ENCODE data around the gene CADPS.

Gene CADPS

GRCh38 chr3:62378311-62378789, 496.9 kb downstream of the CADPS start:
- H3K4me3 Mint-ChIP-seq, result no peak overlapping the region
- H3K36me3 Mint-ChIP-seq (ENCODE audit: low read depth), result no peaks in the 10 kb centered on the region
- H3K4me1 Mint-ChIP-seq (ENCODE audit: low read depth), result no peaks in the 10 kb centered on the region
- H3K27ac Mint-ChIP-seq, result no peak overlapping the region
- no peaks in the 10 kb centered on the region for H3K9me3 Mint-ChIP-seq
- peaks cover 73% of the 10 kb centered on the region for H3K27me3 Mint-ChIP-seq

DNA sequence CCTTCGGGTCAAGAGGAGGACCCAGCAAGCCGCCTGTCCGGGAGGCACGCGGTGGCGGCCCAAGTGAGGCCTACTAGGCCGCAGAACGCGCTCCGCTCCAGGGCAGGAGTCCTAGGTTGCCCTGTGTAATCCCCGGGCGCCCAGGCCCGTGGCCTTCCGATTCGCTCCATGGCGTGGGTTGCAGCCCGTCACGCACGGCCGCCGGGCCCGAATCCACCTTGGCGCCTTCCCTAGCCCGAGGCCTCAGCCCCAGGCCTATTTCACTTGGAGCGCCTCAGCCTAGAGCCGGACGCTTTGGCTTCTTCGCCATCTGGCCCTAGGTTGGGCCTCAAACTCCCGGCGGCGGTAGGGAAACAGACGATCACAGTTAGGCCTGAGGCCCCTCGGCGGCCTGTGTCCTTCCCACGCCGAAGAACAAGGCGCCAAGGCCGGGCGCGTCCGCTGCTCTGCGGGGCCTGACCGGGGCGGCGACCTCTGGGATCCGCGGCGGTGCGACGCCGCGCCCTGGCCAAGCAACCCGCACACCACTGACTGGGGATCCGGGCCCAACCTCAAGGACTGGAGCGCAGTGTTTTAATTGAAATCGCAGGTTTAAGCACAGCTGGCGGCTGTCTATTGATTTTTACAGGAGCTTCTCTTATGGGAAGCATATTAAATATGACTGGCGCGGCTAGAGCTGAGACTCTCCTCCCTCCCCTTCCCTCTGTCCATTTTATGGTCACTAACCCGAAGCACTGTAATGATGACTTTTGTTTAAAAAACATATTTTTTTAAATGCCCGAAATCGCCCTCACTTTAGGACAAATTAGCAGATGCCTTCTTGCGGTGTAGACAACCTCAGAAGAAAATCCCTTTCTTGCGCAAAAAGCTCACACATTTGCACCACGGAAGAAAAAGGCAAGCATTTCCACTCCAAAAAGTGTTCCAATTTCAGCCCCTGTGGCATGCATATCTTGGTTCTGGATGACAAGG, 498.0 kb downstream of the CADPS start:
- no peaks in the 10 kb centered on the region for H3K9me3 Mint-ChIP-seq
- peaks cover 79% of the 10 kb centered on the region for H3K27me3 Mint-ChIP-seq
- no peak overlapping the region for H3K27ac Mint-ChIP-seq
- no peak overlapping the region for H3K4me3 Mint-ChIP-seq
- H3K4me1 Mint-ChIP-seq (ENCODE audit: low read depth), result no peaks in the 10 kb centered on the region
- H3K36me3 Mint-ChIP-seq (ENCODE audit: low read depth), result no peaks in the 10 kb centered on the region

GRCh38 chr3:62376454-62376720, 498.8 kb downstream of the CADPS start:
- Mint-ChIP-seq H3K4me3 (no peak overlapping the region), H3K27ac (no peak overlapping the region), H3K9me3 (no peaks in the 10 kb centered on the region), H3K27me3 (peaks cover 77% of the 10 kb centered on the region), H3K36me3 (ENCODE audit: low read depth) (no peaks in the 10 kb centered on the region), H3K4me1 (ENCODE audit: low read depth) (no peaks in the 10 kb centered on the region)

- Mint-ChIP-seq H3K4me3 (no peak overlapping the region), H3K4me1 (ENCODE audit: low read depth) (no peaks in the 10 kb centered on the region), H3K36me3 (ENCODE audit: low read depth) (no peaks in the 10 kb centered on the region), H3K27me3 (peaks cover 77% of the 10 kb centered on the region), H3K27ac (no peak overlapping the region), H3K9me3 (no peaks in the 10 kb centered on the region)
Measured at GRCh38 chr3:62375655-62376453, 499.4 kb downstream of the CADPS start.

GRCh38 chr3:62374341-62375218, 500.6 kb downstream of the CADPS start:
- no peaks in the 10 kb centered on the region for H3K9me3 Mint-ChIP-seq
- no peak overlapping the region for H3K27ac Mint-ChIP-seq
- no peaks in the 10 kb centered on the region for H3K36me3 Mint-ChIP-seq (ENCODE audit: low read depth)
- H3K4me3 Mint-ChIP-seq, result no peak overlapping the region
- H3K27me3 Mint-ChIP-seq, result peaks cover 77% of the 10 kb centered on the region
- H3K4me1 Mint-ChIP-seq (ENCODE audit: low read depth), result no peaks in the 10 kb centered on the region

- H3K4me1 Mint-ChIP-seq (ENCODE audit: low read depth), result no peaks in the 10 kb centered on the region
- H3K4me3 Mint-ChIP-seq, result no peak overlapping the region
- peaks cover 75% of the 10 kb centered on the region for H3K27me3 Mint-ChIP-seq
- no peaks in the 10 kb centered on the region for H3K36me3 Mint-ChIP-seq (ENCODE audit: low read depth)
- no peak overlapping the region for H3K27ac Mint-ChIP-seq
- no peaks in the 10 kb centered on the region for H3K9me3 Mint-ChIP-seq
Measured at GRCh38 chr3:62373714-62374333, 501.4 kb downstream of the CADPS start.

DNA sequence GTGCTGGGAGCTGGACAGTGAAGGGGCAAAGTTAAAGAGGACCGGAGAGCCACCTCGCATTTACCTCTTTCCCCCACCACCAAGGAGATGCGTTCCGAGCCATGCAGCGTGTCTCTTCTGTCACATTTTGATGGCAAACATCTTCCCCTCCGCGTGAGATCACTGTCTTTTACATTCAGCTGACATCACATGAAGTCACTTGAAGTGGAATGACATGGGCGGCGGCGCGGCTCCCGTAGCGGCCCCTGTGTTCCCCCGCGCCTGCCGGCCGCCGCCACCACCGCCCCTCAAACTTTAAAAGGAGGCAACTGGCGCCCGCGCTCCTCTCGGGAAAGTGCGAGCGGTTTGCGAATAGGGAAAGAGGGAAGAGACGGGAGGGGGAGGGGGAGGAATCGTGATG, 502.0 kb downstream of the CADPS start, which contains the start of gene FEZF2:
Gene FEZF2, minus strand, starts transcription at position 336 of the 400 bp plus-strand sequence. CDS start 682 bp downstream, outside the sequence.
- Mint-ChIP-seq H3K9me3 (no peaks in the 10 kb centered on the region), H3K4me1 (ENCODE audit: low read depth) (no peaks in the 10 kb centered on the region), H3K36me3 (ENCODE audit: low read depth) (no peaks in the 10 kb centered on the region), H3K27ac (no peak within 1 kb of the TSS), H3K27me3 (peaks cover 77% of the 10 kb centered on the region), H3K4me3 (no peak within 1 kb of the TSS)

- Mint-ChIP-seq H3K9me3 (no peaks in the 10 kb centered on the region), H3K4me1 (ENCODE audit: low read depth) (no peaks in the 10 kb centered on the region), H3K27ac (no peak overlapping the region), H3K27me3 (peaks cover 78% of the 10 kb centered on the region), H3K36me3 (ENCODE audit: low read depth) (no peaks in the 10 kb centered on the region), H3K4me3 (no peak overlapping the region)
Measured at GRCh38 chr3:62372621-62373041, 502.6 kb downstream of the CADPS start.

DNA sequence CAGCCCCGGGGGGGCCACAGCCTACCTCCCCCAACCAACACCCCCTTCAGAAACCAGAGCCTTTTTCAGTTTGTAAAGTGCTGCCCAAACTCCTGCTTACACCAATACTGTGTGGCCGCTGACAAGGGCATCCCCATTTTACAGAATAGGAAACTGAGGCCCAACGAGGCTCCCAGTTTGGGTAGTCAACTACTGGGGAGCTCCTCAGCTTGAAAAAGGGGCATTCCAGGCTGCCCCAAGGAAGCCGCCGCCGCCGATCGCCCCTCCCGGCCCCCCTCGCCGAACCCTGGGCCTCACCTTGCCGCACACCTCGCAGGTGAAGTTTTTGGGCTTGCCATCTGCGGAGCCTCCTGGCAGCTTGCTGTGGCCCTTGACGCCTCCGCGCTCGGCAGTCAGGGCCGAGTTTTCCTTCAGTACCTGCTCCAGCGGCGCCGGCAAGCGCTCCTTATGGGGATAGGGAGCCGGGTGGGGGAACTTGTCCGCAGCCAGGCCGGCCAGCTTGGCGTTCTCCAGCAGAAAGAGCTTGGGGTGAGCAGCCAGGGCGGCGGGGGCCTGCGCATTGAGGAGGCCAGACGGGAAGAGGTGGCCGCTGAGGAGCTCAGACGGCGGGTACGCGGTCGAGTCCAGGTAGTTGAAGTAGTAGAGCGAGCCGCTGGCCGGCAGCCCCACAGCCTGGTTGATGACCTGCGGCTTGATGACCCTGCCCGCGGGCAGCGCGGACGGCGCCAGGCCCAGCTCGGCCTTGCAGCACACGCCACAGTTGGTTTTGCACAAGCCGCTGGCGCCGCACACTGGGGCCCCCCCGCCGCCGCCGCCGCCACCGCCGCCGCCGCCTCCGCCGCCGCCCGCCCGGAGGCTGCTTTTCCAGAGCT, 503.3 kb downstream of the CADPS start:
- no peaks in the 10 kb centered on the region for H3K36me3 Mint-ChIP-seq (ENCODE audit: low read depth)
- H3K4me1 Mint-ChIP-seq (ENCODE audit: low read depth), result no peaks in the 10 kb centered on the region
- peaks cover 81% of the 10 kb centered on the region for H3K27me3 Mint-ChIP-seq
- H3K9me3 Mint-ChIP-seq, result no peaks in the 10 kb centered on the region
- no peak overlapping the region for H3K27ac Mint-ChIP-seq
- H3K4me3 Mint-ChIP-seq, result no peak overlapping the region

GRCh38 chr3:62370858-62371719, 504.1 kb downstream of the CADPS start:
- H3K4me3 Mint-ChIP-seq, result no peak overlapping the region
- H3K9me3 Mint-ChIP-seq, result no peaks in the 10 kb centered on the region
- H3K27me3 Mint-ChIP-seq, result peaks cover 84% of the 10 kb centered on the region
- H3K27ac Mint-ChIP-seq, result no peak overlapping the region
- no peaks in the 10 kb centered on the region for H3K36me3 Mint-ChIP-seq (ENCODE audit: low read depth)
- no peaks in the 10 kb centered on the region for H3K4me1 Mint-ChIP-seq (ENCODE audit: low read depth)

- no peaks in the 10 kb centered on the region for H3K4me1 Mint-ChIP-seq (ENCODE audit: low read depth)
- H3K27me3 Mint-ChIP-seq, result peaks cover 84% of the 10 kb centered on the region
- no peaks in the 10 kb centered on the region for H3K9me3 Mint-ChIP-seq
- H3K27ac Mint-ChIP-seq, result no peak overlapping the region
- no peaks in the 10 kb centered on the region for H3K36me3 Mint-ChIP-seq (ENCODE audit: low read depth)
- H3K4me3 Mint-ChIP-seq, result peak overlapping the region; percentile 39
Measured at GRCh38 chr3:62370112-62370857, 504.9 kb downstream of the CADPS start.

DNA sequence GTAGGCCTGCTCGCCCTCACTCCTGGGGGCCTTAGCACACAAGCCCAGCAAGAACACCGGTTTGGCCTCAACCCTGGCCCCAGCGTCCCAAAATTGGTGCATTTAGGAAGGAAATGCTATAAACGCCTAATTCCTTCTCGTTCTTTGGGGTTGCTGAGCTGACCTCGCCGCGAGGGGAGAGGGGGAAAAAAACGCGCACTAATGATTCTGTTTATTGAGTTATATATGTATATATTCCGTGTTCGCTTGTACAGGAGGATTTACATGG, 505.8 kb downstream of the CADPS start:
- H3K27ac Mint-ChIP-seq, result no peak overlapping the region
- no peak overlapping the region for H3K4me3 Mint-ChIP-seq
- no peaks in the 10 kb centered on the region for H3K9me3 Mint-ChIP-seq
- H3K36me3 Mint-ChIP-seq (ENCODE audit: low read depth), result no peaks in the 10 kb centered on the region
- no peaks in the 10 kb centered on the region for H3K4me1 Mint-ChIP-seq (ENCODE audit: low read depth)
- H3K27me3 Mint-ChIP-seq, result peaks cover 83% of the 10 kb centered on the region

All from stimulated activated naive CD8-positive, alpha-beta T cell treated with anti-CD3 and anti-CD28 coated beads, Interleukin-15, Interleukin-2, amounts not matched to agents 100 ng/mL and 50 ng/mL, for 24 hours (primary cell).